ENCODE results near the gene PDIK1L. TPM values are rescaled to one million over a fixed set of nuclear protein-coding genes. Genes with fewer than 3 reads are reported as not detected.

The PDIK1L gene
- polyA plus RNA-seq, 1 donor (not counting 4 experiments of a cell fraction or from before 2014, with no cell fraction given) = 2.8 TPM

DNA sequence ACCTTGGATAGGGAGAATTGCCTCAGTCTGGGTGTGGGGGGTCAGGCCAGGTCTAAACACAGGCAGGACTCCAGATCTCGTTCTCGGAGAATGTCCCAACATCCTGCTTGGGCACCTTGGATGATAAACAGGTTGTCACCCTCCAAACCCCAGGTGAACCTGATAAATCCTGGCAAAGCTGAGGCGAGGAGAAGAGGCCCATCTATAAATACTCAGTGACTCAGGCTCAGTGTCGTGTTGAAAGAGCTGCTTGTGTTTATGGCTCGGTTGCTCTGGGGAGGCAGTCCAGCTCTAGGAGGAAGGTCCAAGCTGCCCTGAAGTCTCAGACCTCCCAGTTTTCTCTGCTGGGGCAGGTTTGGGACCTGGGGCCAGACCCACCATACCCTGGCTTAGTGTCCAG lies 28.4 kb upstream of the PDIK1L start:
- no peak for DNase-seq (ENCODE audit: low read depth, low spot score)
- Histone ChIP-seq H3K36me3 (ENCODE audit: control insufficient read depth in 2 of 2, extremely low read depth in 1 of 2, insufficient read depth in 2 of 2, low read length in 2 of 2) (no peaks in the 10 kb centered on the region), H3K27me3 (ENCODE audit: control insufficient read depth, extremely low read depth, insufficient read depth, low read length) (no peaks in the 10 kb centered on the region), H3K4me2 (ENCODE audit: control insufficient read depth, extremely low read depth, insufficient read depth, low read depth, low read length) (peak overlapping the region; percentile 16), H3K9me3 (ENCODE audit: control insufficient read depth, low read depth, low read length) (no peaks in the 10 kb centered on the region), H3K4me3 (ENCODE audit: control insufficient read depth in 2 of 3, extremely low read depth in 1 of 3, insufficient read depth in 2 of 3, low read depth in 1 of 3, low read length in 3 of 3) (no peak overlapping the region), H2AFZ (ENCODE audit: control insufficient read depth, low read length) (no peak overlapping the region), H3K9me1 (ENCODE audit: control insufficient read depth, extremely low read depth, insufficient read depth, low read length) (no peaks in the 10 kb centered on the region), H3K27ac (ENCODE audit: control insufficient read depth, insufficient read depth, low read length) (no peak overlapping the region), H3K9ac (ENCODE audit: control insufficient read depth, extremely low read depth, insufficient read depth, low read length) (no peak overlapping the region), H4K20me1 (ENCODE audit: control insufficient read depth, extremely low read depth, insufficient read depth, low read length) (no peaks in the 10 kb centered on the region), H3K79me2 (ENCODE audit: control insufficient read depth, insufficient read depth, low read length) (no peaks in the 10 kb centered on the region), H3K4me1 (ENCODE audit: control insufficient read depth, extremely low read depth, insufficient read depth, low read length) (peaks cover 4% of the 10 kb centered on the region)
- dilution Hi-C loops (cut with MboI; ENCODE audit: extremely low pct_ligation_motif_present, low sequenced_read_pairs) = no loop called here
- FAIRE-seq = peak; percentile 13
- TF ChIP-seq, protein P1, sequence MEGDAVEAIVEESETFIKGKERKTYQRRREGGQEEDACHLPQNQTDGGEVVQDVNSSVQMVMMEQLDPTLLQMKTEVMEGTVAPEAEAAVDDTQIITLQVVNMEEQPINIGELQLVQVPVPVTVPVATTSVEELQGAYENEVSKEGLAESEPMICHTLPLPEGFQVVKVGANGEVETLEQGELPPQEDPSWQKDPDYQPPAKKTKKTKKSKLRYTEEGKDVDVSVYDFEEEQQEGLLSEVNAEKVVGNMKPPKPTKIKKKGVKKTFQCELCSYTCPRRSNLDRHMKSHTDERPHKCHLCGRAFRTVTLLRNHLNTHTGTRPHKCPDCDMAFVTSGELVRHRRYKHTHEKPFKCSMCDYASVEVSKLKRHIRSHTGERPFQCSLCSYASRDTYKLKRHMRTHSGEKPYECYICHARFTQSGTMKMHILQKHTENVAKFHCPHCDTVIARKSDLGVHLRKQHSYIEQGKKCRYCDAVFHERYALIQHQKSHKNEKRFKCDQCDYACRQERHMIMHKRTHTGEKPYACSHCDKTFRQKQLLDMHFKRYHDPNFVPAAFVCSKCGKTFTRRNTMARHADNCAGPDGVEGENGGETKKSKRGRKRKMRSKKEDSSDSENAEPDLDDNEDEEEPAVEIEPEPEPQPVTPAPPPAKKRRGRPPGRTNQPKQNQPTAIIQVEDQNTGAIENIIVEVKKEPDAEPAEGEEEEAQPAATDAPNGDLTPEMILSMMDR (optimal IDR thresholded peaks at IDR 0.05 in 1 of 3, IDR thresholded peaks at IDR 0.05 in 1 of 3, conservative IDR thresholded peaks at IDR 0.05 in 1 of 3; ENCODE audit: extremely low read depth in 1 of 3, insufficient read depth in 2 of 3, low read length in 3 of 3) = no peak
- no peak for TF ChIP-seq EZH2 (IDR thresholded peaks at IDR 0.05; ENCODE audit: low read length)

DNA sequence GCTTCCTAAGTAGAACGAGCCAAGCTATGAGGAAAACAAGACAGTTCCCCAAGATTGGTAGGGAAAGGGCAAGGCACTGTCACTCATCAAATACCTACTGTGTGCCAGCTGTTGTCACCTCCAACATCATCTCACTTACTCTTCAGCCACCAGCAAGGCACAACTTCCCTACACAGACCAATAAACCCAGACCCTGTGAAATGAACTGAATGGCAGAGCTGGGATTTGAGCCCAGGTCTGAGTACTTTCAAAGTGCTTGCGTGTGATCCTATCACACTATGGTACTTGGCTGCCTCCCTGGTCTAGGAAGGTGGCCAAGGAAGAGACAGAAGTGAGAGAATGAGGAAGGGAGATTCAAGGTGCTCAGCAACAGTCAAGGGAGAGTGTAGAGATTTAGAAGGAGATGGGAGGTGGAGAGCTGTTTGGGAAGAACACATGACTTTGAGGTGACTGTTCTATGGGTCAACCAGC lies 27.5 kb upstream of the PDIK1L start:
- H3K9me1 ChIP-seq (ENCODE audit: control insufficient read depth, extremely low read depth, insufficient read depth, low read length) = no peaks in the 10 kb centered on the region
- H3K27me3 ChIP-seq (ENCODE audit: control insufficient read depth, extremely low read depth, insufficient read depth, low read length) = no peaks in the 10 kb centered on the region
- no peak overlapping the region for H2AFZ ChIP-seq (ENCODE audit: control insufficient read depth, low read length)
- dilution Hi-C loops (cut with MboI; ENCODE audit: extremely low pct_ligation_motif_present, low sequenced_read_pairs) = no loop called here
- H3K27ac ChIP-seq (ENCODE audit: control insufficient read depth, insufficient read depth, low read length) = no peak overlapping the region
- H3K36me3 ChIP-seq (ENCODE audit: control insufficient read depth in 2 of 2, extremely low read depth in 1 of 2, insufficient read depth in 2 of 2, low read length in 2 of 2) = no peaks in the 10 kb centered on the region
- no peaks in the 10 kb centered on the region for H3K9me3 ChIP-seq (ENCODE audit: control insufficient read depth, low read depth, low read length)
- DNase-seq (ENCODE audit: low read depth, low spot score) (no peak), FAIRE-seq (peak; percentile 43)
- H3K79me2 ChIP-seq (ENCODE audit: control insufficient read depth, insufficient read depth, low read length) = no peaks in the 10 kb centered on the region
- TF ChIP-seq, protein P1 (optimal IDR thresholded peaks at IDR 0.05 in 1 of 3, IDR thresholded peaks at IDR 0.05 in 1 of 3, conservative IDR thresholded peaks at IDR 0.05 in 1 of 3; ENCODE audit: extremely low read depth in 1 of 3, insufficient read depth in 2 of 3, low read length in 3 of 3) = no peak
- TF ChIP-seq EZH2 (IDR thresholded peaks at IDR 0.05; ENCODE audit: low read length) = no peak
- no peak overlapping the region for H3K4me3 ChIP-seq (ENCODE audit: control insufficient read depth in 2 of 3, extremely low read depth in 1 of 3, insufficient read depth in 2 of 3, low read depth in 1 of 3, low read length in 3 of 3)
- H3K4me2 ChIP-seq (ENCODE audit: control insufficient read depth, extremely low read depth, insufficient read depth, low read depth, low read length) = no peak overlapping the region
- no peaks in the 10 kb centered on the region for H4K20me1 ChIP-seq (ENCODE audit: control insufficient read depth, extremely low read depth, insufficient read depth, low read length)
- peaks cover 4% of the 10 kb centered on the region for H3K4me1 ChIP-seq (ENCODE audit: control insufficient read depth, extremely low read depth, insufficient read depth, low read length)
- H3K9ac ChIP-seq (ENCODE audit: control insufficient read depth, extremely low read depth, insufficient read depth, low read length) = no peak overlapping the region

All from keratinocyte (primary cell).